Lower leg skin (tissue), 3 donors: ENCODE results near the gene ARAP1.

Experiments used
- CTCF ChIP-seq, 3 donors: fragments of 450-650 bp; IDR thresholded peaks; one replicate each; pipeline ENCODE4 v1.5.1; 2016; ENCODE audit warnings: antibody characterized with exemption in 3 of 3, mild to moderate bottlenecking in 3 of 3, moderate library complexity in 2 of 3
- POLR2A ChIP-seq, 2 donors: fragments of 450-650 bp; IDR thresholded peaks; one replicate each; pipeline ENCODE4 v1.6.1; 2016 to 2017; ENCODE audit warnings: antibody characterized with exemption in 2 of 2, mild to moderate bottlenecking in 1 of 2, moderate library complexity in 1 of 2

DNA sequence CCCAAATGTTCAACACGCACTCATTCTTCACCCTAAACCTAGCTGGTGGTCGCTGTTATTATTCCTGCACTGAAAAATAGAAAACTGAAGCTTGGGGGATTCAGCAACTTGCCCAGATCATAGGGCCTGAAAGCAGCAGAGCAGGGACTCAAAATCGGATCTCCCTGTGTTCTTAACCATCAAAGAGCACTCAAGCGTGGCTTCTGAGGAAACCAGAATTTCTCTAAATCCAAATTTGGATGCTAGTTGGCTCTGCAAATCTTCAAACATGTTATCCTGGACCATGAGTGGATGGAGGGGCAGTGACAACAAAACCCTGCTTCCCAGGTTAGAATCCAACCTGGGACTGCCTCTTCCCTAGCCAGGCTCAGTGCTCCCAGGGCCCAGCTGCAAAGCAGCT, 11.6 kb upstream of the ARAP1 start:
- no peak for TF ChIP-seq POLR2A (IDR thresholded peaks at IDR 0.05)
- no peak for TF ChIP-seq CTCF (IDR thresholded peaks at IDR 0.05)
